Panc1 (cell line): ENCODE measurements around the gene SPEG.

Experiments used
- CTCF ChIP-seq: fragments of 450-650 bp; IDR thresholded peaks from 2 replicates; pipeline ENCODE4 v1.5.1; 2017; ENCODE audit warnings: mild to moderate bottlenecking
- REST ChIP-seq, 2 experiments: IDR thresholded peaks; 2 replicates each; pipeline ENCODE4 v1.6.1; 2011 to 2012; ENCODE audit warnings: low read depth in 2 of 2, control low read depth in 1 of 2, low read length in 1 of 2, mild to moderate bottlenecking in 1 of 2, moderate library complexity in 1 of 2; ENCODE audit not compliant: insufficient read depth in 1 of 2

GRCh38 chr2:219446689-219447088 lies 12.0 kb downstream of the SPEG start:
- no peak for TF ChIP-seq CTCF
- TF ChIP-seq REST (IDR thresholded peaks at IDR 0.05; ENCODE audit: insufficient read depth in 1 of 2, low read depth in 2 of 2, low read length in 1 of 2), result no peak
